GM19099 (cell line): ENCODE measurements around the gene APBA2.

Source experiments
- POLR2A ChIP-seq: IDR thresholded peaks from 3 replicates; pipeline ENCODE4 v1.6.1; 2011; ENCODE audit warnings: low read depth; ENCODE audit not compliant: insufficient read length; ENCODE audit errors: extremely low read depth

APBA2 gene

DNA sequence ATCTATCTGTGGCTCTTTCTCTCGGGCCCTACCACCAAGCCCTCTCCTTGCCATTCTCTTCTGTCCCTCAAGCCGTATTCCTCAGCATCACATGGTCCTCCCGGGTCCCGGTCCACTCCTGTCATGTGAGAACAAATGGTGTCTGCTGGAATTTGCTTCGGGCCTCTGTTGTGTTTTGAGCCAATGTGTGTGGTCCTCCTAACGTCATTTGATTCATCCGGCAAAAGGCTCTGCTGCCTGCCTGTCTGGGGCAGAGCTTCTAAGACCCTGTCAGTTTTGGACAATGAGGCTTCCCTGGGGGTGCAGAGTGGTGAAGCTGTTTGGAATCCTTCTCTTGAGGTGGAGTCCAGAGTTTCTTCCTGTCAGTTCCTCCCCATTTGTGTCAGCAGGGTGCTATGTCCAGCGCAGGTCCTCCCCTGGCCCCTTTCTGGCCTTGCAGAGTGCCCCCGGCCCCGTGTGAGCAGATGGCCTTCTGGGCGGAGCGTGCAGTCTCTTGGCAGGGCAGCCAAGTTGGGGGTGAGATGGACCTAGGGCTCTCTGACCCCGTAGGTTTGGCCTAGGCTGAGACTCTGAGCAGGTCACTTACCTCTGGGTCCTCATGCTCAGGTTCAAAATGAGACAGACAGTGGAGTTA, 93.6 kb downstream of the APBA2 start:
- no peak for TF ChIP-seq POLR2A

DNA sequence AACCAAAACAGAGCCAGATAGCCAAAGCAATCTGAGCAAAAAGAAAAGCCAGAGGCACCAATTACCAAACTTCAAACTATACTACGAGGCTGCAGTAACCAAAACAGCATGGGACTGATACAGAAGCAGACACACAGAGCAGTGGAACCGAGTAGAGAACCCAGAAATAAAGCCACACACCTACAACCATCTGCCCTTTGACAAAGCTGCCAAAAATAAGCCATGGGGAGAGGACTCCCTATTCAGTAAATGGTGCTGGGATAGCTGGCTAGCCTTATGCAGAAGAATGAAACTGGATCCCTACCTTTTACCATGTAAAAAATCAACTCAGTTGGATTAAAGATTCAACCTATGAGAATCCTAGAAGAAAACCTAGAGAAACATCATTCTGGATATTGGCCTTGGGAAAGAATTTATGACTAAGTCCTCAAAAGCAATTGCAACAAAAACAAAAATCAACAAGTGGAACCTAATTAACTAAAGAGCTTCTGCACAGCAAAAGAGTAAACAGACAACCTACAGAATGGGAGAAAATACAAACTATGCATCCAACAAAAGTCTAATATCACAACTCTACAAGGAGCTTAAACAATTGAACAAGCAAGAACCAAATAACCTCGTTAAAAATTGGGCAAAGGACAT, 95.1 kb downstream of the APBA2 start:
- TF ChIP-seq POLR2A: no peak

DNA sequence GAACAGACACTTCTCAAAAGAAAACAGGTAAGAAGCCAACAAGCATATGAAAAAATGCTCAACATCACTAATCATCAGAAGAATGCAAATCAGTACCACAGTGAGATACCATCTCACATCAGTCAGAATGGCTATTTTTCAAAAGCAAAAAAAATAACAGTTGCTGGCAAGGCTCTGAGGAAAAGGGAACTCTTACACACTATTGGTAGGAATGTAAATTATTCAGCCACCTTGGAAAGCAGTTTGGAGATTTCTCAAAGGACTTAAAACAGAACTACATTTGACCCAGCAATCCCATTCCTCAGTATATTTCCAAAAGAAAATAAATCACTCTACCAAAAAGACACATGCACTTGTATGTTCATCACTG, 95.6 kb downstream of the APBA2 start:
- TF ChIP-seq POLR2A: no peak

DNA sequence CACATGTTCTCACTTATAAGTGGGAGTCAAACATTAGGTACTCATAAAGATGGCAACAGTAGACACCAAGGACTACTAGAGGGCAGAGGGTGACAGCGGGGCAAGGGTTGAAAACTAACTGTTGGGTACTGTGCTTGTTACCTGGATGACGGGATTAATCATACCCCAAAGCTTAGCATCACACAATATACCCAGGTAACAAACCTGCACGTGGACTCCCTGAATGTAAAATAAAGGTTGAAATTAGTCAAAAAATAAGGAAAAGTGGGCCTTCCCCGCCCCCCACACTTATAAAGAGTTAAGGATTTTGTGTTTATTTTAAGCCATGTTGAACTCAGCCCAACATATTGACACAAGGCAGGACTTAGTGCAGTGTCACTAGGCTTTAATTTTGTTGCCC, 96.1 kb downstream of the APBA2 start:
- TF ChIP-seq POLR2A: no peak

DNA sequence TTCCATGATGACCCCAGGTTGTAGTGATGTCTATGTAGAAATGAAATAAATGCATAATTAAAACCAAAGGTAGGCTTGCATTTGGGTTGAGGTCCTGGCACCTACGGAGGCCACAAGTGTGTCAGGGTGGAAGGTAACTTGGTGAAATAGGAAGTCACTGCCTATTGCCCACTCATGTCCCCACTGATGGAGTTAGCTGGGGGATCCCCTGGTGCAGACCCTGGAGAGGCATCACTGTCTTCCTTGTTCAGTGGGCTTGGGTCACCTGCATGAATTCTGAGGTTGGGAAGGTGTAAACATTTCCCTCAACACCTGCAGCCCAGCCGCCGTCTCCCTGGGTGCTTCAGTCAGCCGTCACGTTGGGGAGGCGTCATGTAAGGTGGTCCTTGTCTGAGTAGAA, 97.1 kb downstream of the APBA2 start:
- no peak for TF ChIP-seq POLR2A

DNA sequence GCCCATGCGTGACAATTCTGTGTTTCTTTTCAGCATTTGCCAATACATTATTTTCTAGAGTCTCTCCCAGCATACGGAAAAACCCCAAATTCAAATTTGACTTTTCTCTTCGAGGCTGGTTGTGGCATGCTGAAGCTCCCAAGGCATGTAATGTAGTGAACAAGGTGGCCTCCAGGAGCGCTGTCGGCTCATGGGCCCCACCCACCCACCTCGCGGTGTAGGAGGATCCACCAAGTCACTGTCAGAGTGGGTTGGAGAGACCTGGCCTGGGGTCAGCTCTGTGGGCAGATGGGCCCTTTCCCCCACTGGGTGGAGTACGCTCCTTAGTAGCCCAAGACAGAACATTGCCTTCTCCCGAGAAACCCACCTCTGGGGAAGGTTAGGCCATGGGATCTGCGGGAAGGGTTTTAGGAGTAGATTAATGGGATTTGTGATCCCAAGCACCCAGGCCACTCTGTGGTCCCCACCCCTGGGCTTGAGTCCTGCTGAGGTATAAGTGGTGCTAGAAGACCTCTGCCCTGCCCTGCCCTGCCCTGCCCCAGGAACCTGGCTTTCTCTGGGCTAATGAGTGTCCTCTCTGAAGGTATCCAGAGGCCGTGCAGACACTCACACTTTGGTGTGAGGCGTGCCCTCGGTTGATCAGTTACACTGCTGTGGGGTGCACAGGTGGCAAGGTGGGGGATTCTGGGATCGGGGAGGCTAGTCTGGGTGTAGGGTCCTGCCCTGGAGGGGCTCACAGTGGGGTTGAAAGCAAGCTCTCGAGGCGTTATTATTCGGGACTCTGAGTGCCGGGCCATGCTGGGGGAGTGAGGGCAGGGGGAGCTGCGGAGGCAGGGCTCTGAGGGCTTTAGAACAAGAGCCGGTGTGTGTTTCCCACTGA, 97.9 kb downstream of the APBA2 start:
- TF ChIP-seq POLR2A: no peak

DNA sequence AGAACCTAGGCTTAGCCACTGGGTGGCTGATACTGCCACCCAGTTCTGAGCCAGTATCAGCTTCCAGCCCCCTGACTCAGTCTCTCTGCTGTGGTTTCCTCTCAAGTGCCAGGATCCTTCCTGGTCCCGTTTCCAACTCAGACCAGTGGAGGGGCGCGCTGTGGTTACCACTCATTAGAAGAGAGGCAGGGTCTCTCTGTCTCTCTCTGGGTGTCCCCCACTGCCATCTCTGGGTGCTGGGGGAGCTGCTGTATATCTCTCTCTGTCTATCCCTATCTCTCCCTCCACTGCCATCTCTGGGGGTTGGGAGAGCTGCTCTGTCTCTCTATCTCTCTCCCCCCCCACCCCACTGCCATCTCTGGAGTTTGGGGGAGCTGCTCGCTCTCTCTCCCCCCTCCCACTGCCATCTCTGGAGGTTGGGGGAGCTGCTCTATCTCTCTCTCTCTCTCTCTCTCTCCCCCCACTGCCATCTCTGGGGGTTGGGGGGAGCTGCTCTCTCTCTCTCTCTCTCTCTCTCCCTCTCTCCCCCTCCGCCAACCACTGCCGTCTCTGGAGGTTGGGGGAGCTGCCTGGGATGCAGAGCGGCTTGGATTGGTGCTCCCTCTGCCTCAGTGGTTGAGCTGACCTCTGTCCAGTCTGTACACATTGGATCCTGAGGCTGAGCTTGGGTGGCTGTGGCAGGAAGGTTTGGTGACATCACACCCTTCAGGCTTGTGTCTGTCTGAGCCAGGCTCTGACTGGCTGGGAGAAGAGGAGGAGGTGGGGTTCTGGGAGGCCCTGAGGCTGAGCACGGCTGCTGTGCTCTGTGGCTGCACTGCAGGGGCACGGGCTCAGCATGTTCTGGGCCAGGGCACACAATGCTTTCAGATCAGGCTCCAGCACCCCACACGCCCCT, 98.9 kb downstream of the APBA2 start:
- no peak for TF ChIP-seq POLR2A

DNA sequence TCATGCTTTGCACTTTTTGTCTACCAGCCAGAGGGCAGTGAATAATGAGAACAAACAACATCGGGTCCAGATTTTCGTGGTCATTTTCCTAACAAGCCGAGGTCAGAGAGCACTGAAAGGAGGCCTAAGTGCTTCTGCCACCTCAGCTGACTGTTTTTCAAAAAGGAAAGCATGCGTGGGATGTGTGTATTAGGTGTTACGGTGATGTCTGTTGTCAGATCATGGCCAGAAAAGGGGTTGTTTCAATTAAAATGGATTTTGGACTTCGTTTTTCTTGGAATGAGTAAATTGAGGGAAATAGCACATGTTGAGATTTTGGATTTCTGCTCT, 99.5 kb downstream of the APBA2 start:
- TF ChIP-seq POLR2A: no peak

DNA sequence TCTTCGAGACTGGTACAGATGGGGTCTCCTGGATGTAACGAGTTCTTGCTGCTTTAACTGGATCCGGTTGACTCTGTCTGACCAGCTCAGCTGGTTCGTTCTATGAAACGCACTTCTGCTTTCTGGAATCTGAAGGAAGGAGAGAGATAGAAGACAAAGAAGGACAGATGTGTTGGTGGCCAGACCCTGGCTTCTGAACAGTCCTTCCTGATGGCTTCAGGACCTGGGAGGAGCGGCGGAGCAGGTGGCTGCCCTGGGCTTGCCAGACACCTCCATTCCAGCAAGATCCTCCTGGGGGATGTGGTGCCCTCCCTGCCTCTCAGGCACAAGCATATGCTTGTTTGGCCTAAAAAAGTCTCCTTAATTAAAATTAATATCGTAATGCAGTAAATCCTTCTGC, 99.9 kb downstream of the APBA2 start:
- no peak for TF ChIP-seq POLR2A

DNA sequence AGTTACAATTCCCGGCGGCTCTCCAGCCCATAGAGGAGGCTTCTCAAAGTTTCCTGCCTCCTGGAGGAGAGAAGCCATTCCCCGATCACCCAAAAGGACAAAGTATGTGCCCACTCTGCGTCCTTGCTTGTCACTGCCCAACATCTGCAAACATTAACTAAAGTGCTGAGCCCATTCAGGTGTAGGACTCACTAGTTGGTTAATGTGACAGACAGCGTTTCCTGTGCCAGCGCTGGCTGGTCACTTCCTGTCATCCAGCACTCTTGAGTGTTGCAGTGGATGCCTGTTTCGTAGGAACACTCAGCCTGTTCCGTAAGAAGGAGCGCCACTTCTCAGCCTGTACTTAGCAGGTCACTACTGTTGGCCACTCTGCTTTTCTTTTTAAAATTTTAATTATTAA, 100.3 kb downstream of the APBA2 start:
- no peak for TF ChIP-seq POLR2A

DNA sequence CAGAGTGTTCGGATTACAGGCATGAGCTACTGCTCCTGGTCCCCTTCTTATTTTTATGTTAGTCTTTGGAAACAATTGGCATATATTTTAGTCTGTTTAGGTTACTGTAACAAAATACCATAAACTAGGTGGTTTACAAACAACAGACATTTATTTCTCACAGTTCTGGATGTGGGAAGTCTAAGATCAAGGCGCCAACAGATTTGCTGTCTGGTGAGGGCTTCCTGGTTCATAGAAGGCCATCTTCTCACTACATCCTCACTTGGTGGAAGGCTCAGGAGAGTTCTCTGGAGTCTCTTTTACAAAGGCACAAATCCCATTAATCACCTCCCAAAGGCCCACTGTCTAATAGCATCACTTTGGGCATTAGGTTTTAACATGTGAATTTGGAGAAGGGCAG, 101.0 kb downstream of the APBA2 start:
- TF ChIP-seq POLR2A: no peak

DNA sequence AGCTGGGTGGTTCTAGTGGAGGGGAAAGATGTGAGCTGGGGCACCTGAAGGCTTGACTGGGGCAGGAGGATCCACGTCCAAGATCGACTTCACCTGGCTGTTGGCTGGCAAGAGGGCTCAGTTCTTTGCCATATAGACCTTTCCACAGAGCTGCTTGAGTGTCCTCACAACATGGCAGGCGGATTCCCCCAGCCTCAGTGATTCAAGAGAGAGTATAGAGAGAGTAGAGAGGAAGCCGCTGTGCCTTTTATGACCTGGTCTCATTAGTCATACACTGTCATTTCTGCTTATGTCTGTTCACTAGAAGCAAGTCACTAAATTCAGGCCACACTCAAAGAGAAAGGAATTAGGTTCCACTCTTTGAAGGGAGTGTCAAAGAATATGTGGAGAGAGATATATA, 101.6 kb downstream of the APBA2 start:
- TF ChIP-seq POLR2A: no peak

DNA sequence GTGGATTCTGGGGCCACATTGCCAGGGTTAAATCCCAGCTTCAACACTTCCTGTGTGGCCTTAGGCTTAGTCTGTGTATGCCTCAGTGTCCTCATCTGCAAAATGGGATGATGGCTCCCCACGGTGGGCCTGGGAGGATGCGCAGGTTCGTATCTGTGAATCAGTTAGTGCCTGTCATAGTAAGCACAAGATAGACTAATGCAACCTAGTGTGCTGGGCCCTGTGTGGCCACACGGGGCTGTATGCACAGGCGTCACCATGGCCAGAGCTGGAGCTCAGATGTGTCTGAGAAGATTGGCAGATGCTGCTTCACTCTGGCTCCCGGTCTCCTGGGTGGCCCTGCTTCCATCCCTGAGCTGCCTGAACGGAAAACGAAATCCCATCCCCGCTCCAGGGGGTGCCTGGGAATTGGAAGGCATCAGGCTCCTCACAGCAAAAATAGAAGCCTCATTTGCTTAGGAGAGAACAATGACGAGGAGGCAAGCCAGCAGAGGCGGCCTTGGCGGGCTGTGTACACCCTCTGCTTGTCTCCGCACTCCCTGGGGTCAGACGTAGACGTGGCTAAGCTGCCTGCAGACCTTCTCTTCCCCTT, 103.6 kb downstream of the APBA2 start:
- no peak for TF ChIP-seq POLR2A

DNA sequence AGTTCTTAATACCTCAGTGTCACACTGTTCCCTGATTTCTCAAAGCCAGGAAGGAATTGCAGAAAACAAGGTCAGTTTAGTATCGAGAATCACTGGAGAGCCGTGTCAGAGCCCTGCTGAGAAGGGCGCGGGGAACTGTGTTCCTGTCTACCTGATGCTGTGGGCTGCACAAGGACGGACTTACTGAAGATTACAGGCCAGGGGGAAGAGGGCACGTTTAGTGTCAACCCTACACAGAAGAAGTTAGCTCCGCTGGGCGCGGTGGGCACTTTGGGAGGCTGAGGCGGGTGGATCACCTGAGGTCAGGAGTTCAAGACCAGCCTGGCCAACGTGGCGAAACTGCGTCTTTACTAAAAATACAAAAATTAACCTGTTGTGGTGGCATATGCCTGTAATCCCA, 104.1 kb downstream of the APBA2 start:
- TF ChIP-seq POLR2A: no peak

DNA sequence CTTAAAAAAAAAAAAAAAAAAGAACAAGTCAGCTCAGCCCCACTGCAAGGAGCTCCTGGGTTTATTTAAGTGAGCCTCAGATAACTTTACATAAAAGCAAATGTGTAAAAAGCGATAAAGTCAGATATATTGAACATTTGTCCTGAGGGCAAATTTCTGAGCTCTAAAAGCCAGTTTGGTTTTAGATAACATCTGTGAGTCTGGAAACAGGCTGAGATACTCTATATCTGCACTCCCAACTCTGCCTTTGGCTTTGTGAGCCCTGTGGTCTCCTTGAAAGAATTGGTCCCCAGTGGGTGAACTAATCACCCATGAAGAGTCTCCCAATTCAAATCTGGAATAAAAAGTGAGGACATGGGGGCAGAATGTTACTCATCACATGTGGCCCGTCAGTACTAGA, 104.6 kb downstream of the APBA2 start:
- TF ChIP-seq POLR2A: no peak
